NB4 (cell line): ENCODE results near the gene SEMA3G.

ENCODE experiments used
- DNase-seq: peaks from one replicate; pipeline ENCODE4 v3.0.0; 2010; ENCODE audit warnings: low read depth
- H3K4me3 ChIP-seq: one replicate; pipeline ENCODE4 v1.5.1; 2011; ENCODE audit warnings: mild to moderate bottlenecking, low read depth, low read length, moderate library complexity
- CTCF ChIP-seq: IDR thresholded peaks from one replicate; pipeline ENCODE4 v1.5.1; 2012; ENCODE audit warnings: low read depth, low read length
- MAX ChIP-seq: IDR thresholded peaks from 2 replicates; pipeline ENCODE4 v1.6.1; 2011; ENCODE audit warnings: low read depth, low read length
- MYC ChIP-seq: IDR thresholded peaks from 2 replicates; pipeline ENCODE4 v1.6.1; 2011; ENCODE audit warnings: low read depth, low read length
- POLR2A ChIP-seq: IDR thresholded peaks from 2 replicates; pipeline ENCODE4 v1.6.1; 2011; ENCODE audit warnings: mild to moderate bottlenecking; ENCODE audit not compliant: insufficient read length; ENCODE audit errors: extremely low read depth

Gene SEMA3G

GRCh38 chr3:52444860-52445793, at the start of gene SEMA3G:
Gene SEMA3G (minus strand): TSS chr3:52445103. CDS start chr3:52445027, 76 bp downstream.
- TF ChIP-seq MAX = 0 out of 2 replicates have a peak, but pooled peaks have one; percentile 10
- peak; percentile 41 for TF ChIP-seq CTCF
- TF ChIP-seq POLR2A = peak; percentile 80
- TF ChIP-seq MYC = no peak
- H3K4me3 ChIP-seq = peak within 1 kb of the TSS; percentile 56
- peak; percentile 85 for DNase-seq

GRCh38 chr3:52494445-52494844, 49.5 kb upstream of the SEMA3G start:
- DNase-seq = no peak
- no peak for TF ChIP-seq MAX
- TF ChIP-seq POLR2A = no peak
- TF ChIP-seq CTCF = no peak
- TF ChIP-seq MYC = no peak
- no peak overlapping the region for H3K4me3 ChIP-seq

- H3K4me3 ChIP-seq = no peak overlapping the region
- TF ChIP-seq MYC (no peak), POLR2A (no peak), MAX (no peak), CTCF (no peak)
- DNase-seq = peak; percentile 45
Measured at GRCh38 chr3:52493232-52494017, 48.5 kb upstream of the SEMA3G start.

GRCh38 chr3:52492059-52492458, 47.2 kb upstream of the SEMA3G start:
- DNase-seq = no peak
- no peak for TF ChIP-seq POLR2A
- no peak for TF ChIP-seq CTCF
- no peak for TF ChIP-seq MYC
- no peak for TF ChIP-seq MAX
- H3K4me3 ChIP-seq = no peak overlapping the region

GRCh38 chr3:52490939-52491526, 46.1 kb upstream of the SEMA3G start:
- no peak for TF ChIP-seq MAX
- TF ChIP-seq CTCF = no peak
- no peak for TF ChIP-seq POLR2A
- no peak for TF ChIP-seq MYC
- DNase-seq = peak; percentile 36
- H3K4me3 ChIP-seq = no peak overlapping the region
